ENCODE measurements around the gene RGS6. TPM values are rescaled to one million over a fixed set of nuclear protein-coding genes. Genes with fewer than 3 reads are reported as not detected.

Gene RGS6
- total RNA-seq, 1 experiment from 2014 or later = not detected

GRCh38 chr14:72311516-72311915 is 379.3 kb downstream of the RGS6 start:
- TF ChIP-seq CTCF (conservative IDR thresholded peaks at IDR 0.05; ENCODE audit: low read depth, low read length) (no peak), EZH2phosphoT487 (IDR thresholded peaks at IDR 0.05; ENCODE audit: borderline replicate concordance, low read length) (no peak), EZH2 (IDR thresholded peaks at IDR 0.05; ENCODE audit: low read length, unreplicated experiment) (no peak)
- H3K4me3 ChIP-seq (ENCODE audit: low read length) = no peak overlapping the region
- H3K27ac ChIP-seq (ENCODE audit: low read length) = no peak overlapping the region
- H3K36me3 ChIP-seq (ENCODE audit: low read depth, low read length) = no peaks in the 10 kb centered on the region
- no peaks in the 10 kb centered on the region for H3K79me2 ChIP-seq (ENCODE audit: low read length)
- intact Hi-C loops (cut with micrococcal nuclease) = no loop called here
- H3F3A ChIP-seq (ENCODE audit: low read length, unreplicated experiment) = no peaks in the 10 kb centered on the region
- H3K9ac ChIP-seq (ENCODE audit: low read length) = no peak overlapping the region
- no peak overlapping the region for H3K4me2 ChIP-seq (ENCODE audit: low read length)
- ATAC-seq (no peak), DNase-seq (no peak)
- 0 out of 2 replicates have a peak, but pooled peaks cover 1% of the 10 kb centered on the region for H3K9me3 ChIP-seq (ENCODE audit: low read length)
- no TSS peak for BruUV-seq (replicated peaks)
- ChIA-PET CTCF (no interaction called here), POLR2A (ENCODE audit: unreplicated experiment) (no interaction called here)
- no peak overlapping the region for H2AFZ ChIP-seq (ENCODE audit: low read length)
- H3K4me1 ChIP-seq (ENCODE audit: insufficient read depth, low read length) = no peaks in the 10 kb centered on the region
- peaks cover 66% of the 10 kb centered on the region for H3K27me3 ChIP-seq (ENCODE audit: low read length)
- H3K9me2 ChIP-seq (replicated peaks; ENCODE audit: low read length) = no peaks in the 10 kb centered on the region
- no peaks in the 10 kb centered on the region for H4K20me1 ChIP-seq (ENCODE audit: low read length)

GRCh38 chr14:72314808-72315435 is 382.7 kb downstream of the RGS6 start:
- BruUV-seq (replicated peaks) = no TSS peak
- Histone ChIP-seq H3K9me3 (ENCODE audit: low read length) (no peaks in the 10 kb centered on the region), H3K4me1 (ENCODE audit: insufficient read depth, low read length) (no peaks in the 10 kb centered on the region), H3K27ac (ENCODE audit: low read length) (no peak overlapping the region), H3K4me3 (ENCODE audit: low read length) (no peak overlapping the region), H2AFZ (ENCODE audit: low read length) (no peak overlapping the region), H3F3A (ENCODE audit: low read length, unreplicated experiment) (no peaks in the 10 kb centered on the region), H3K4me2 (ENCODE audit: low read length) (no peak overlapping the region), H3K36me3 (ENCODE audit: low read depth, low read length) (no peaks in the 10 kb centered on the region), H3K79me2 (ENCODE audit: low read length) (no peaks in the 10 kb centered on the region), H4K20me1 (ENCODE audit: low read length) (no peaks in the 10 kb centered on the region), H3K9ac (ENCODE audit: low read length) (no peak overlapping the region), H3K9me2 (replicated peaks; ENCODE audit: low read length) (no peaks in the 10 kb centered on the region), H3K27me3 (ENCODE audit: low read length) (peaks cover 56% of the 10 kb centered on the region)
- ChIA-PET POLR2A (ENCODE audit: unreplicated experiment) (no interaction called here), CTCF (interaction anchor here (0.5 kb wide), 1 partner anchor 33 kb away, joined by 5 read pairs; no protein-coding TSS in a partner anchor)
- intact Hi-C loops (cut with micrococcal nuclease) = no loop called here
- DNase-seq = no peak
- no peak for TF ChIP-seq CTCF (conservative IDR thresholded peaks at IDR 0.05; ENCODE audit: low read depth, low read length)
- no peak for TF ChIP-seq EZH2phosphoT487 (IDR thresholded peaks at IDR 0.05; ENCODE audit: borderline replicate concordance, low read length)
- TF ChIP-seq EZH2 (IDR thresholded peaks at IDR 0.05; ENCODE audit: low read length, unreplicated experiment) = no peak
- ATAC-seq = no peak

- Histone ChIP-seq H4K20me1 (ENCODE audit: low read length) (no peaks in the 10 kb centered on the region), H3K4me1 (ENCODE audit: insufficient read depth, low read length) (no peaks in the 10 kb centered on the region), H3K9ac (ENCODE audit: low read length) (no peak overlapping the region), H3K9me2 (replicated peaks; ENCODE audit: low read length) (no peaks in the 10 kb centered on the region), H3F3A (ENCODE audit: low read length, unreplicated experiment) (no peaks in the 10 kb centered on the region), H3K79me2 (ENCODE audit: low read length) (no peaks in the 10 kb centered on the region), H3K4me3 (ENCODE audit: low read length) (no peak overlapping the region), H3K27ac (ENCODE audit: low read length) (no peak overlapping the region), H3K36me3 (ENCODE audit: low read depth, low read length) (no peaks in the 10 kb centered on the region), H2AFZ (ENCODE audit: low read length) (no peak overlapping the region), H3K27me3 (ENCODE audit: low read length) (peaks cover 50% of the 10 kb centered on the region), H3K4me2 (ENCODE audit: low read length) (no peak overlapping the region), H3K9me3 (ENCODE audit: low read length) (no peaks in the 10 kb centered on the region)
- no peak for ATAC-seq
- TF ChIP-seq EZH2phosphoT487 (IDR thresholded peaks at IDR 0.05; ENCODE audit: borderline replicate concordance, low read length) (no peak), CTCF (conservative IDR thresholded peaks at IDR 0.05; ENCODE audit: low read depth, low read length) (no peak), EZH2 (IDR thresholded peaks at IDR 0.05; ENCODE audit: low read length, unreplicated experiment) (no peak)
- ChIA-PET POLR2A (ENCODE audit: unreplicated experiment) (no interaction called here), CTCF (no interaction called here)
- DNase-seq = no peak
- BruUV-seq (replicated peaks) = no TSS peak
- intact Hi-C loops (cut with micrococcal nuclease) = no loop called here
These were observed 383.5 kb downstream of the RGS6 start for GRCh38 chr14:72315714-72316113.
